ENCODE data around the gene NAB1.
A peak's percentile ranks its signal among the peaks of the same experiment; 100 is the strongest.
"Not testable (repeated sequence)": the region's sequence is repeated elsewhere in the genome, so short reads cannot be mapped to it uniquely, and the experiment has no call there.

NAB1 gene

GRCh38 chr2:190603374-190603773 lies 45.5 kb upstream of the NAB1 start:
- no peak overlapping the region for H3K4me2 ChIP-seq (ENCODE audit: low read length, poor library complexity, severe bottlenecking)
- H2BK12ac ChIP-seq (ENCODE audit: low read length in 2 of 2) = no peak overlapping the region
- H4K91ac ChIP-seq (ENCODE audit: low read length) = no peak overlapping the region
- no peak overlapping the region for H4K8ac ChIP-seq (ENCODE audit: low read length)
- DNase-seq = no peak
- no peak overlapping the region for H3K4me3 ChIP-seq (ENCODE audit: insufficient read depth in 1 of 2, low read depth in 1 of 2, low read length in 2 of 2)
- H3K14ac ChIP-seq (ENCODE audit: low read length in 2 of 2) = no peak overlapping the region
- H3K36me3 ChIP-seq (ENCODE audit: control insufficient read depth in 1 of 2, insufficient read depth in 2 of 2, low read depth in 1 of 2, low read length in 2 of 2) = no peaks in the 10 kb centered on the region
- peaks cover 2% of the 10 kb centered on the region for H3K4me1 ChIP-seq (ENCODE audit: control insufficient read depth, insufficient read depth, low read depth, low read length)
- H3K4ac ChIP-seq (ENCODE audit: low read depth in 1 of 2, low read length in 2 of 2) = no peak overlapping the region
- H2AFZ ChIP-seq (ENCODE audit: low read depth, low read length) = no peak overlapping the region
- H2BK15ac ChIP-seq (ENCODE audit: low read depth, poor library complexity, severe bottlenecking) = no peak overlapping the region
- H2BK120ac ChIP-seq (ENCODE audit: low read depth, low read length) = no peak overlapping the region
- no peaks in the 10 kb centered on the region for H3K9me3 ChIP-seq (ENCODE audit: control insufficient read depth, low read length)
- H3K27me3 ChIP-seq (ENCODE audit: control insufficient read depth in 1 of 2, insufficient read depth in 1 of 2, low read length in 2 of 2) = no peaks in the 10 kb centered on the region
- H3K23ac ChIP-seq (ENCODE audit: low read length in 2 of 2) = no peak overlapping the region
- no peaks in the 10 kb centered on the region for H3K79me1 ChIP-seq (replicated peaks; ENCODE audit: low read length, poor library complexity, severe bottlenecking)
- no peak overlapping the region for H2AK5ac ChIP-seq (ENCODE audit: low read length, severe bottlenecking)
- no peak overlapping the region for H3K27ac ChIP-seq (ENCODE audit: low read length, poor library complexity, severe bottlenecking)
- H3K18ac ChIP-seq (ENCODE audit: low read depth in 1 of 2, low read length in 2 of 2) = no peak overlapping the region
- no peak overlapping the region for H3K9ac ChIP-seq (ENCODE audit: low read length)
- no peak overlapping the region for H2BK5ac ChIP-seq (ENCODE audit: low read depth, low read length, poor library complexity, severe bottlenecking)
- WGBS = 100% methylated on average over 2 of the region's 5 CpGs

- no peak overlapping the region for H3K23ac ChIP-seq (ENCODE audit: low read length in 2 of 2)
- H2AFZ ChIP-seq (ENCODE audit: low read depth, low read length) = no peak overlapping the region
- peak; percentile 12 for DNase-seq
- H3K4me2 ChIP-seq (ENCODE audit: low read length, poor library complexity, severe bottlenecking) = no peak overlapping the region
- H3K9me3 ChIP-seq (ENCODE audit: control insufficient read depth, low read length) = no peaks in the 10 kb centered on the region
- no peak overlapping the region for H2BK12ac ChIP-seq (ENCODE audit: low read length in 2 of 2)
- no peak overlapping the region for H2BK5ac ChIP-seq (ENCODE audit: low read depth, low read length, poor library complexity, severe bottlenecking)
- H3K27ac ChIP-seq (ENCODE audit: low read length, poor library complexity, severe bottlenecking) = no peak overlapping the region
- H3K9ac ChIP-seq (ENCODE audit: low read length) = no peak overlapping the region
- H2AK5ac ChIP-seq (ENCODE audit: low read length, severe bottlenecking) = no peak overlapping the region
- no peak overlapping the region for H2BK120ac ChIP-seq (ENCODE audit: low read depth, low read length)
- H3K4me3 ChIP-seq (ENCODE audit: insufficient read depth in 1 of 2, low read depth in 1 of 2, low read length in 2 of 2) = no peak overlapping the region
- H3K4me1 ChIP-seq (ENCODE audit: control insufficient read depth, insufficient read depth, low read depth, low read length) = peaks cover 2% of the 10 kb centered on the region
- no peak overlapping the region for H3K14ac ChIP-seq (ENCODE audit: low read length in 2 of 2)
- H3K79me1 ChIP-seq (replicated peaks; ENCODE audit: low read length, poor library complexity, severe bottlenecking) = no peaks in the 10 kb centered on the region
- no peak overlapping the region for H4K8ac ChIP-seq (ENCODE audit: low read length)
- peak overlapping the region; percentile 45 for H4K91ac ChIP-seq (ENCODE audit: low read length)
- H3K36me3 ChIP-seq (ENCODE audit: control insufficient read depth in 1 of 2, insufficient read depth in 2 of 2, low read depth in 1 of 2, low read length in 2 of 2) = no peaks in the 10 kb centered on the region
- H3K18ac ChIP-seq (ENCODE audit: low read depth in 1 of 2, low read length in 2 of 2) = no peak overlapping the region
- H3K27me3 ChIP-seq (ENCODE audit: control insufficient read depth in 1 of 2, insufficient read depth in 1 of 2, low read length in 2 of 2) = no peaks in the 10 kb centered on the region
- no peak overlapping the region for H2BK15ac ChIP-seq (ENCODE audit: low read depth, poor library complexity, severe bottlenecking)
- no peak overlapping the region for H3K4ac ChIP-seq (ENCODE audit: low read depth in 1 of 2, low read length in 2 of 2)
- WGBS = 72% methylated on average over 4 of the region's 4 CpGs
These were observed 41.8 kb upstream of the NAB1 start for GRCh38 chr2:190607014-190607597.

- H3K9me3 ChIP-seq (ENCODE audit: control insufficient read depth, low read length) = no peaks in the 10 kb centered on the region
- H2BK12ac ChIP-seq (ENCODE audit: low read length in 2 of 2) = no peak overlapping the region
- no peaks in the 10 kb centered on the region for H3K27me3 ChIP-seq (ENCODE audit: control insufficient read depth in 1 of 2, insufficient read depth in 1 of 2, low read length in 2 of 2)
- peaks cover 2% of the 10 kb centered on the region for H3K4me1 ChIP-seq (ENCODE audit: control insufficient read depth, insufficient read depth, low read depth, low read length)
- no peak overlapping the region for H3K27ac ChIP-seq (ENCODE audit: low read length, poor library complexity, severe bottlenecking)
- no peak overlapping the region for H2AFZ ChIP-seq (ENCODE audit: low read depth, low read length)
- H3K4me2 ChIP-seq (ENCODE audit: low read length, poor library complexity, severe bottlenecking) = no peak overlapping the region
- H2BK15ac ChIP-seq (ENCODE audit: low read depth, poor library complexity, severe bottlenecking) = no peak overlapping the region
- no peak overlapping the region for H3K14ac ChIP-seq (ENCODE audit: low read length in 2 of 2)
- no peaks in the 10 kb centered on the region for H3K79me1 ChIP-seq (replicated peaks; ENCODE audit: low read length, poor library complexity, severe bottlenecking)
- H2BK5ac ChIP-seq (ENCODE audit: low read depth, low read length, poor library complexity, severe bottlenecking) = no peak overlapping the region
- DNase-seq = no peak
- H4K8ac ChIP-seq (ENCODE audit: low read length) = no peak overlapping the region
- H2AK5ac ChIP-seq (ENCODE audit: low read length, severe bottlenecking) = no peak overlapping the region
- WGBS = 90% methylated on average over 9 of the region's 11 CpGs
- no peak overlapping the region for H3K4me3 ChIP-seq (ENCODE audit: insufficient read depth in 1 of 2, low read depth in 1 of 2, low read length in 2 of 2)
- no peak overlapping the region for H3K9ac ChIP-seq (ENCODE audit: low read length)
- no peaks in the 10 kb centered on the region for H3K36me3 ChIP-seq (ENCODE audit: control insufficient read depth in 1 of 2, insufficient read depth in 2 of 2, low read depth in 1 of 2, low read length in 2 of 2)
- no peak overlapping the region for H3K18ac ChIP-seq (ENCODE audit: low read depth in 1 of 2, low read length in 2 of 2)
- no peak overlapping the region for H2BK120ac ChIP-seq (ENCODE audit: low read depth, low read length)
- no peak overlapping the region for H3K23ac ChIP-seq (ENCODE audit: low read length in 2 of 2)
- H4K91ac ChIP-seq (ENCODE audit: low read length) = no peak overlapping the region
- no peak overlapping the region for H3K4ac ChIP-seq (ENCODE audit: low read depth in 1 of 2, low read length in 2 of 2)
These were observed 41.1 kb upstream of the NAB1 start for GRCh38 chr2:190607657-190608357.

GRCh38 chr2:190608863-190609262 lies 40.0 kb upstream of the NAB1 start:
- H3K23ac ChIP-seq (ENCODE audit: low read length in 2 of 2); H4K8ac ChIP-seq (ENCODE audit: low read length); H3K36me3 ChIP-seq (ENCODE audit: control insufficient read depth in 1 of 2, insufficient read depth in 2 of 2, low read depth in 1 of 2, low read length in 2 of 2); H3K18ac ChIP-seq (ENCODE audit: low read depth in 1 of 2, low read length in 2 of 2); H2BK5ac ChIP-seq (ENCODE audit: low read depth, low read length, poor library complexity, severe bottlenecking); H2AK5ac ChIP-seq (ENCODE audit: low read length, severe bottlenecking); H2BK120ac ChIP-seq (ENCODE audit: low read depth, low read length); H3K4me3 ChIP-seq (ENCODE audit: insufficient read depth in 1 of 2, low read depth in 1 of 2, low read length in 2 of 2); H2AFZ ChIP-seq (ENCODE audit: low read depth, low read length); H2BK15ac ChIP-seq (ENCODE audit: low read depth, poor library complexity, severe bottlenecking); H2BK12ac ChIP-seq (ENCODE audit: low read length in 2 of 2); DNase-seq; H3K14ac ChIP-seq (ENCODE audit: low read length in 2 of 2); H3K79me1 ChIP-seq (replicated peaks; ENCODE audit: low read length, poor library complexity, severe bottlenecking); H3K4me2 ChIP-seq (ENCODE audit: low read length, poor library complexity, severe bottlenecking); H3K27ac ChIP-seq (ENCODE audit: low read length, poor library complexity, severe bottlenecking); H3K9ac ChIP-seq (ENCODE audit: low read length); H3K4ac ChIP-seq (ENCODE audit: low read depth in 1 of 2, low read length in 2 of 2); H3K4me1 ChIP-seq (ENCODE audit: control insufficient read depth, insufficient read depth, low read depth, low read length); H3K9me3 ChIP-seq (ENCODE audit: control insufficient read depth, low read length); H4K91ac ChIP-seq (ENCODE audit: low read length); H3K27me3 ChIP-seq (ENCODE audit: control insufficient read depth in 1 of 2, insufficient read depth in 1 of 2, low read length in 2 of 2): not testable (repeated sequence)
- 77% methylated on average over 2 of the region's 3 CpGs for WGBS

Measured in mesenchymal stem cell (in vitro differentiated cells and primary cell).